GM23248 (cell line): ENCODE results near the gene ADCY2. TPM values are rescaled to one million over a fixed set of nuclear protein-coding genes. Genes with fewer than 3 reads are reported as not detected.

Source experiments
- DNase-seq: peaks from one replicate; pipeline ENCODE4 v3.0.0-alpha.2; 2015
- H2AFZ ChIP-seq: fragments of 200-600 bp; sonication (generic); 2 replicates; pipeline ENCODE4 v1.6.1; 2016; ENCODE audit warnings: antibody characterized with exemption
- H3F3A ChIP-seq: fragments of 200-600 bp; sonication (generic); 2 replicates; pipeline ENCODE4 v1.6.1; 2016; ENCODE audit warnings: mild to moderate bottlenecking, antibody characterized with exemption, mixed run types; ENCODE audit not compliant: insufficient read depth
- H3K27ac ChIP-seq: fragments of 200-600 bp; sonication (generic); 2 replicates; pipeline ENCODE4 v1.5.1; 2016; ENCODE audit warnings: mild to moderate bottlenecking
- H3K27me3 ChIP-seq: fragments of 200-600 bp; sonication (generic); replicated peaks from 2 replicates; pipeline ENCODE4 v1.6.1; 2016; ENCODE audit warnings: mild to moderate bottlenecking; ENCODE audit not compliant: insufficient read depth
- H3K36me3 ChIP-seq: fragments of 200-600 bp; sonication (generic); 2 replicates; pipeline ENCODE4 v1.6.1; 2016; ENCODE audit warnings: low read depth, mild to moderate bottlenecking
- H3K4me1 ChIP-seq: fragments of 200-600 bp; sonication (generic); 2 replicates; pipeline ENCODE4 v1.6.1; 2016; ENCODE audit warnings: mild to moderate bottlenecking; ENCODE audit not compliant: insufficient read depth
- H3K4me2 ChIP-seq: fragments of 200-600 bp; sonication (generic); one replicate; pipeline ENCODE4 v1.6.1; 2016; ENCODE audit warnings: mild to moderate bottlenecking; ENCODE audit not compliant: unreplicated experiment
- H3K4me3 ChIP-seq: fragments of 200-600 bp; sonication (generic); 2 replicates; pipeline ENCODE4 v1.5.1; 2016; ENCODE audit warnings: mild to moderate bottlenecking
- H3K79me2 ChIP-seq: fragments of 200-600 bp; sonication (generic); 2 replicates; pipeline ENCODE4 v1.6.1; 2016; ENCODE audit warnings: mild to moderate bottlenecking; ENCODE audit not compliant: insufficient read depth
- H3K9ac ChIP-seq: fragments of 200-600 bp; sonication (generic); 2 replicates; pipeline ENCODE4 v1.6.1; 2016; ENCODE audit warnings: mild to moderate bottlenecking
- H3K9me2 ChIP-seq: fragments of 200-600 bp; sonication (generic); 2 replicates; pipeline ENCODE4 v1.6.1; 2016; ENCODE audit warnings: mixed run types, mild to moderate bottlenecking, moderate library complexity; ENCODE audit not compliant: insufficient read depth
- H3K9me3 ChIP-seq: fragments of 200-600 bp; sonication (generic); one replicate; pipeline ENCODE4 v1.6.1; 2017; ENCODE audit warnings: low read depth
- H4K20me1 ChIP-seq: fragments of 200-600 bp; sonication (generic); 2 replicates; pipeline ENCODE4 v1.6.0; 2016; ENCODE audit not compliant: insufficient read depth
- EZH2 ChIP-seq: fragments of 200-600 bp; sonication (generic); IDR thresholded peaks from 2 replicates; pipeline ENCODE4 v1.6.1; 2018; ENCODE audit warnings: antibody characterized with exemption, mild to moderate bottlenecking; ENCODE audit not compliant: insufficient read depth, poor library complexity, severe bottlenecking
- EZH2phosphoT487 ChIP-seq: fragments of 200-600 bp; sonication (generic); IDR thresholded peaks from 2 replicates; pipeline ENCODE4 v1.6.1; 2018; ENCODE audit warnings: antibody characterized with exemption, moderate library complexity, mild to moderate bottlenecking, low read depth; ENCODE audit not compliant: insufficient read depth
- WGBS, 2 experiments: methylation state at CpG; one replicate each; pipeline ENCODE4 v1.1.6; 2015 to 2017; ENCODE audit warnings: low lambda C conversion rate in 2 of 2, low coverage in 1 of 2; ENCODE audit errors: missing lambda C conversion rate in 2 of 2; 5-methylcytosine and 5-hydroxymethylcytosine counted together
- in situ Hi-C: fragments of 300-500 bp; cut with MboI; formaldehyde crosslinking; loops from 2 replicates; pipeline ENCODE4 v1.15.0; 2020
- polyA plus RNA-seq: library from polyadenylated mRNA; unstranded; fragments of >200 nt; fragmentation: Nextera tagmentation; extraction: Ambion mirVana; gene quantifications from 2 replicates; pipeline ENCODE4 v1.2.1, GENCODE V29; 2016
- total RNA-seq: library from RNA; depleted of rRNA; stranded (reverse); fragments of >200 nt; shearing (Covaris generic); gene quantifications from 2 replicates; pipeline ENCODE4 v1.2.3, GENCODE V29; 2014

Gene ADCY2
- total and polyA plus RNA-seq, 2 experiments from 2014 or later = 0.11 TPM; not detected in 1

DNA sequence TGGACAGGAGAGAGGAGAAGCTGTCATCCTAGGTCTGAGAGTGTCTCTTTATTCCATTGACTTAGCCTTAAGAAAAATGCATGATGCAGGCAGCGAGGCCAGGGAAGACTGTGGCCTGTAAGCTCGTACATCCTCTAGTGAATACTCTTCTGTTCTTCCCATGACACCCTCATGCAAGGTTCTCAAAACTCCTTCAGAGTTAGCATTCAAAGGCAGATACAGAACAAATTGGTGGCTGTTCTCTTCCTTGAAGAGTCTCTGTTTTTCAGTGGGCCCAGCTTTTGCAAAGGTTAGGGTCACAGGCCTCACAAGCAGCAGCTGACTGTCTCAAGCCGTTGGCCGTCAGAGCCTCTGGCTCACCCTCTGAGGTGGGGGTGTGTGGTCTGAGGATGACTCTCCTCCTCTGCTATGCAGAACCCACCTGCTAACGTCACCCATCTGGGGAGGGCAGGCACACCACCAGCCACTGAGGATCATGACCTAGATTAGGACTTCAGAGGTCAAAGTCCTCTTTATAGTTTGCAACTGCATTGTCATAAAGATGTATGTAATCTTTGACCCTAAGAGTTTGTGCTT lies 15.1 kb downstream of the ADCY2 start:
- Histone ChIP-seq H3K4me2 (no peak overlapping the region), H3K9me3 (no peaks in the 10 kb centered on the region), H3K36me3 (no peaks in the 10 kb centered on the region), H2AFZ (no peak overlapping the region), H3F3A (no peaks in the 10 kb centered on the region), H3K79me2 (no peaks in the 10 kb centered on the region), H3K27me3 (no peaks in the 10 kb centered on the region), H3K9ac (no peak overlapping the region), H3K9me2 (no peaks in the 10 kb centered on the region), H3K4me1 (no peaks in the 10 kb centered on the region), H3K4me3 (no peak overlapping the region), H3K27ac (no peak overlapping the region), H4K20me1 (no peaks in the 10 kb centered on the region)
- no peak for TF ChIP-seq EZH2
- TF ChIP-seq EZH2phosphoT487 = no peak
- DNase-seq = no peak
- WGBS, 2 experiments = 60 to 61% methylated on average over 5 of the region's 5 CpGs
- in situ Hi-C loops = no loop called here

DNA sequence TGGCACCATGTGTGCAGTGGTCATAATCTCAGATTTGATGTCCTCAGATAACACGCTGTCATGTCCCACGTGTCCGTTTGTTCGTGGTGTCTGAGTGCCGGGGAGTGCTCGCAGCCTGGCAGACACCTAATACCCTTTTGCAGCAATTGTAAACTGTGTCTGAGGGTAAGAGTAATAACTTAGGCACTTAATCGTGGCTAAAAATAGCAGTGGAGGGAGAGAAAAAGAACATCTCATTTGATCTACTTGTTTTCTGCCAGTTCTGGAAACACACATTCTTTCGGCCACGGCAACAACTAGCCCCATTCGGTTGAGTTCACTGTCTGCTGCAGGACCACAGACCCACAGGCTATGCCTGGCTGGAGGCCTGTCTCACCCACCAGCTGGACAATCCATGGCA lies 16.5 kb downstream of the ADCY2 start:
- Histone ChIP-seq H3K4me3 (no peak overlapping the region), H3K36me3 (no peaks in the 10 kb centered on the region), H2AFZ (no peak overlapping the region), H3K27ac (no peak overlapping the region), H3F3A (no peaks in the 10 kb centered on the region), H3K4me1 (no peaks in the 10 kb centered on the region), H3K79me2 (no peaks in the 10 kb centered on the region), H3K4me2 (no peak overlapping the region), H3K27me3 (no peaks in the 10 kb centered on the region), H3K9me2 (no peaks in the 10 kb centered on the region), H3K9ac (no peak overlapping the region), H4K20me1 (no peaks in the 10 kb centered on the region), H3K9me3 (no peaks in the 10 kb centered on the region)
- no peak for DNase-seq
- TF ChIP-seq EZH2phosphoT487 (no peak), EZH2 (no peak)
- in situ Hi-C loops = no loop called here
- 40 to 51% methylated on average over 10 of the region's 10 CpGs for WGBS, 2 experiments

DNA sequence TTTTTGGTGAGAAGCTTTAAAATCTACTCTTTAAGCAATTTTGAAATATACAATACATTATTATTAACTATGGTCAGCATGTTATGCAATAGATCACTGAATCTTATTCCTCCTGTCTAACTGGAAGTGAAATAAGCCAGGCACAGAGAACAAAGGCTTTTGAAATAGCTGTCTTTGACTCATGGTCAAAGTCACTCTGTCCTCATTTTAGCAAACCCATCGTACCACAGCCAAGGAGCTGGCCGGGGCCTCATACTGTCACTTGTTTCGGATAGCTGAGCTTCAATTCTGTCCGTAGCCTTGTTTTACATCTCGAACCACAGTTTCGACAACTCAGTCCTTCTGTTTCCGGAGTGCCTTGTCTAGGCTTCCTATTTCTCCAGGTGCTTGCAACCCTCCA lies 19.2 kb downstream of the ADCY2 start:
- Histone ChIP-seq H3K9me3 (no peaks in the 10 kb centered on the region), H3K27ac (no peak overlapping the region), H4K20me1 (no peaks in the 10 kb centered on the region), H3K9me2 (no peaks in the 10 kb centered on the region), H2AFZ (no peak overlapping the region), H3K4me1 (no peaks in the 10 kb centered on the region), H3K4me3 (no peak overlapping the region), H3K27me3 (no peaks in the 10 kb centered on the region), H3K36me3 (no peaks in the 10 kb centered on the region), H3F3A (no peaks in the 10 kb centered on the region), H3K79me2 (no peaks in the 10 kb centered on the region), H3K4me2 (no peak overlapping the region), H3K9ac (no peak overlapping the region)
- DNase-seq = no peak
- WGBS, 2 experiments = 69 to 71% methylated on average over 7 of the region's 7 CpGs
- no peak for TF ChIP-seq EZH2phosphoT487
- no peak for TF ChIP-seq EZH2
- in situ Hi-C loops = no loop called here

- no peaks in the 10 kb centered on the region for H3K9me2 ChIP-seq
- no peaks in the 10 kb centered on the region for H3K27me3 ChIP-seq
- no peaks in the 10 kb centered on the region for H4K20me1 ChIP-seq
- no peak overlapping the region for H3K4me2 ChIP-seq
- no peaks in the 10 kb centered on the region for H3K79me2 ChIP-seq
- H3K9ac ChIP-seq = no peak overlapping the region
- H3K4me1 ChIP-seq = no peaks in the 10 kb centered on the region
- no peaks in the 10 kb centered on the region for H3F3A ChIP-seq
- H3K36me3 ChIP-seq = no peaks in the 10 kb centered on the region
- DNase-seq = no peak
- WGBS, 2 experiments = 74 to 82% methylated on average over 10 of the region's 10 CpGs
- TF ChIP-seq EZH2 (no peak), EZH2phosphoT487 (no peak)
- no peak overlapping the region for H2AFZ ChIP-seq
- H3K27ac ChIP-seq = no peak overlapping the region
- no peak overlapping the region for H3K4me3 ChIP-seq
- in situ Hi-C loops = no loop called here
- H3K9me3 ChIP-seq = no peaks in the 10 kb centered on the region
Observed at GRCh38 chr5:7415587-7416535, 19.9 kb downstream of the ADCY2 start.
